Measurements from ENCODE around the gene SPRY1.

The SPRY1 gene

GRCh38 chr4:123412091-123412505 lies 15.5 kb downstream of the SPRY1 start:
- no peak for DNase-seq

- no peak for DNase-seq
Measured at GRCh38 chr4:123412700-123413512, 16.3 kb downstream of the SPRY1 start.

- no peak for DNase-seq
Measured at GRCh38 chr4:123415576-123415975, 19.0 kb downstream of the SPRY1 start.

GRCh38 chr4:123415977-123416376 lies 19.4 kb downstream of the SPRY1 start:
- no peak for DNase-seq

- DNase-seq, result no peak
Measured at GRCh38 chr4:123417813-123418212, 21.2 kb downstream of the SPRY1 start.

GRCh38 chr4:123418351-123418931 lies 21.8 kb downstream of the SPRY1 start:
- DNase-seq, result no peak

- no peak for DNase-seq
Measured at GRCh38 chr4:123419885-123420755, 23.5 kb downstream of the SPRY1 start.

GRCh38 chr4:123421227-123421936 lies 24.8 kb downstream of the SPRY1 start:
- no peak for DNase-seq

GRCh38 chr4:123421937-123422781 lies 25.6 kb downstream of the SPRY1 start:
- no peak for DNase-seq

GRCh38 chr4:123423819-123424218 lies 27.2 kb downstream of the SPRY1 start:
- no peak for DNase-seq

GRCh38 chr4:123427951-123428350 lies 31.4 kb downstream of the SPRY1 start:
- DNase-seq, result no peak

GRCh38 chr4:123430031-123430430 lies 33.4 kb downstream of the SPRY1 start:
- no peak for DNase-seq

- DNase-seq, result no peak
Measured at GRCh38 chr4:123430501-123430900, 33.9 kb downstream of the SPRY1 start.

- DNase-seq, result no peak
Measured at GRCh38 chr4:123433573-123433972, 37.0 kb downstream of the SPRY1 start.

GRCh38 chr4:123433976-123434375 lies 37.4 kb downstream of the SPRY1 start:
- no peak for DNase-seq

GRCh38 chr4:123435246-123436113 lies 38.9 kb downstream of the SPRY1 start:
- no peak for DNase-seq

GRCh38 chr4:123438031-123438430 lies 41.4 kb downstream of the SPRY1 start:
- DNase-seq, result no peak

- no peak for DNase-seq
Measured at GRCh38 chr4:123443401-123444289, 47.0 kb downstream of the SPRY1 start.

GRCh38 chr4:123444290-123444731 lies 47.7 kb downstream of the SPRY1 start:
- no peak for DNase-seq

Measured in NCI-H2171 (cell line).